ENCODE results near the gene ANXA2R.
"Not testable (repeated sequence)": the region's sequence is repeated elsewhere in the genome, so short reads cannot be mapped to it uniquely, and the experiment has no call there.

The ANXA2R gene

DNA sequence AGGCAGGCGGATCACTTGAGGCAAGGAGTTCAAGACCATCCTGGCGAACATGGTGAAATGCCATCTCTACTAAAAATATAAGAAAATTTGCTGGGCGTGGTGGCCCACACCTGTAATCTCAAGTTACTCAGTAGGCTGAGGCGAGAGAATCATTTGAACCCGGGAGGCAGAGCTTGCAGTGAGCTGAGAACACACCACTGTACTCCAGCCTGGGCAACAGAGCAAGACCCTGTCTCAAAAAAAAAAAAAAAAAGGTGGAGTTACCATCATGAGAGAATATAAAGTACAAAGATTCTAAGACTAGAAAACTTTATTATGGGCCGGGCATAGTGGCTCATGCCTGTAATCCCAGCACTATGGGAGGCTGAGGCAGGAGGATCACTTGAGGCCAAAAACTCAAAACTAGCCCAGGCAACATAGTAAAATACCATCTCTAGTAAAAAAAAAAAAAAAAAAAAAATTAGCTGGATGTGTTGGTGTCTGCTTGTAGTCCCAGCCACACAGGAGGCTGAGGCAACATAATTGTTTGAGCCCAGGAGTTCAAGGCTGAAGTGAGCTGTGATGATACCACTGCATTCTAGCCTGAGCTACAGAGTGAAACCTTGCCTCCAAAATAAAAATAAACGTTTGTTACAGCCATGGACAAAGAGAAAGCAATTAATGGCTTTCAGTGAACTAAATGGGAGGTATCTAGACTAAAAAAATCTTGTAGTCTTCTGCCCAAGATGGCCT lies 12.9 kb downstream of the ANXA2R start:
- DNase-seq: no peak

DNA sequence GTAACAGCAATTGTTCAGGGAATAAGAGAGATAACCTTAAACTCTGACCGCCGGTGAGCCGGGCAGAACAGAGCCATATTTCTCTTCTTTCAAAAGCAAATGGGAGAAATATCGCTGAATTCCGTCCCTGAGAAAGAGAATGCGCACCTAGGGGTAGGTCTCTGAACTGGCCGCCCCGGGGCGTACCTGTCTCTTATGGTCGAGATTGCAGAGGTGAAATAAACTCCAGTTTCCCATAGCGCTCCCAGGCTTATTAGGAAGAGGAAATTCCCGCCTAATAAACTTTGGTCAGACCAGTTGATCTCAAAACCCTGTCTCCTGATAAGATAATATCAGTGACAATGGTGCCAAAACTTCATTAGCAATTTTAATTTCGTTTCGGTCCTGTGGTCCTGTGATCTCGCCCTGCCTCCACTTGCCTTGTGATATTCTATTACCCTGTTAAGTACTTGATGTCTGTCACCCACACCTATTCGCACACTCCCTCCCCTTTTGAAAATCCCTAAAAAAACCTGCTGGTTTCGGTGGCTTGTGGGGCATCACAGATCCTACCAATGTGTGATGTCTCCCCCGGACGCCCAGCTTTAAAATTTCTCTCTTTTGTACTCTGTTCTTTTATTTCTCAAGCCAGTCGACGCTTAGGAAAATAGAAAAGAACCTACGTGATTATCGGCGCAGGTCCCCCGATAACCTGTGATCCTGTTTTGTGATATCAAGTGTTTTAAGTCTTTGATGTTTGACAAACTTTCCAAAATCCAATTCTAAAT lies 14.8 kb downstream of the ANXA2R start:
- DNase-seq: not testable (repeated sequence)

DNA sequence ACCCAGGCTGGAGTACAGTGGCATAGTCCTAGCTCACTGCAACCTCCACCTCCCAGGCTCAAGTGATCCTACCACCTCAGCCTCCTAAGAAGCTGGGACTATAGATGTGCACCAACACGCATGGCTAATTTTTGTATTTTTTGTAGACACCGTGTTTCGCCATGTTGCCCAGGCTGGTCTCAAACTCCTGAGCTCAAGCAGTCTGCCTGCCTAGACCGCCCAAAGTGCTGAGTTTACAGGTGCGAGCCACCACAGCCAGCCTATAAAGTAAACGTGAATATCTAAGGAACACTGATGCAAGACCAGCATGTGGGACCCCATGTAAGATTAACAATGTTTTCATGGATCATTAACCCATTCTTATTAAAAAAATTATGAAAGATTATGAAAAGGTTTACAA lies 15.9 kb downstream of the ANXA2R start:
- no peak for DNase-seq

DNA sequence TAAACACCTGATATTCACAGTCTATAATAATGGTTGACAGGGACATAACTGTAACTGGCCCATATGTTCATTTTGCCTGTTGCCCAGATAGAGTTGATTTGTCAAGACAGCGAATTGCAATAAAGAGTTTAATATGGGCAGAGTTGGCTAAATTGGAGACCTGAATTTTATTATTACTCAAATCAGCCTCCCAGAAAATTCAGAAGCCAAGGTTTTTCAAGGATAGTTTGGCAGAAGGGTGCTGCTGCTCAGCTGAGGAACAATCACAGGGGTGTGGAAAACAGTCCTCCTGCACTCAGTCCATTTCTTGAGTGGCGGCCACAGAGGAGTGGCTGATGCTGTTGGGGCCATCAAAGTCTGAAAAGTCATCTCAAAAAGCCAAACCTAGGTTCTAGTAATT lies 19.0 kb downstream of the ANXA2R start:
- DNase-seq: no peak

DNA sequence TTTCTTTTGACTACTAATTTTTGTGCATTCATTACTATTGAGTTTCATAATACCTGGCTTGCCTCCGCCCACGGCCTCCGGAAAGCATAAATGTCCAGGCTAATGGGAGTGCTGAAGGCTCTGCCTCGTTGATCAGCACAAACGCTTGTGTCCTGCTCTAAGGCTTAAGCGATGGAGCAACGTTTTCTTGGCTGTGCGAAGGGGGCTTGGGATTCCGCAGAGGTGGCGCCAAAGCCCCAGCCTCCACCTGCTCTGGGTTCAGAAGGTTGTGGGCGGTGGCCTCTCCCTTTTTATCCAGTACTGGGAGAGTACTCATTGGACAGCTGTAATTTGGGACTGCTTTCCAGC lies 19.7 kb downstream of the ANXA2R start:
- no peak for DNase-seq

DNA sequence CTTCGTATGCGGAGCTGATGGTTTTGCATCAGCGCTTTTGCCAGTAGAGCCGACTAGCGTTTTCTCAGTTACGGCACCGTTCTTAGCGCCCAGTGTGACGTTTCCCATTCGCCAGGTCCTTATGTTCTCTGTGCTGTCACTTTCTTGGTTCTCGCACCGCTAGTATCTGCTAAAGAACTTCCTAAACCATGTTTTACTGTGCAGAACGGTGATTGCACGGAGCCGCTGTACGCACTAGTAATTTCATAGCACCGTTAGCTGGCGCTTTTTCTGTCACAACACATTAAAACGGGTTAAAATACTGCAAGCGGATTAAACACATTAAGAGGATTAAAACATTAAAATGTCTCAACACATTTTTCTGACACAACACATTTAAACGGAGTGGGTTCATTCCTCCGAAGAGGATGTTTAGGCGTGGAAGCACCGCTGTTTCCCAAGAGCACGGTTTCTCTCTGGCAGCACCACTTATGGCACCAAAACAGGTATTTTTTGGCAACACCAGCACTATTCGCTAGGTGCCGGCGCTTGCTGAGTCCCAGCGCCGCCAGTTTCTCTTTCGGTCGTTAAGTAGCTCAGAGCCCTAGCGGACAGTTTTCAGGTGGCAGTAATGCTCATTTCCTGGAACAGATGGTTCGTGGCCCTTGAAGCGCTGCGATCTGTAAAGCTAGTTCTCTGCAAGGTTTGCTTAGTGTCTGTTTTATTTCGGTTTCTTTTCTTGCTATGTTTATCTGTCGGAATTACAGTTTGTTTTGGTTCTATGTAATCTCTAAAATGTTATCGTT lies 20.3 kb downstream of the ANXA2R start:
- DNase-seq: peak; percentile 75

DNA sequence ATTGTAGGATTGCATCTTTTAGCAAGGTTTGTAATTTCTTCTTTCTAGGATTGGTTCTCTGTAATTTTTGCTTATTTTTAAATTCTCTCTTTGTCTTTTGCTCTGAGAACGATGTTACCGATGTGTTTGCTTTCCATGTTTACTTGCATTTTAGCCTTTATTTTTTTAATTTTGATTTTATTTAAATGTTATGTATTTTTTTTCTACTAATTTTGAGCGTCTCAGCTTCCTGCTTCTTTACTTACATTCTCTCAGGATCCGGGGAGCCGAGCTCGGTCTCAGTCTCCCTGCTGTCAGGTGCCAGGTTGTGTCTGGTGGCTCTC lies 20.9 kb downstream of the ANXA2R start:
- DNase-seq: no peak

DNA sequence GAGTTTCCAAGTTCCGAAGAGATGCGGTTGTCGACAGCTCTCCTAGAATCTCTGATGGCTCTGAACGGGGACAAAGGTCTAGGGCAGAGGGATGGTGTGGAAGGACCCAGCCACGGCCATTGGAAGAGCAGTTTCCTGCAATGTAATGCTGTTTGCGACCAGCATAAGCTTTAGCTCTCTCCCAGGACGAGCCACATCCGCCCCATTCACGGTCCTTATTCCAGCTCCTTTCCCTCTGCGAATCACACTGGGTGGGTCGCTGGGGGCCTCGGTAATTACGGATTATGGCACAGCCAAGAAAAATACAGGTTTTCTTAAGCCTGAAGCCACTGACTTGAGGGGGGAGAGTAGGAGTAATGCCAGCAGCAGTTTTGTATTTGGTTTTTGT lies 22.7 kb downstream of the ANXA2R start:
- no peak for DNase-seq

DNA sequence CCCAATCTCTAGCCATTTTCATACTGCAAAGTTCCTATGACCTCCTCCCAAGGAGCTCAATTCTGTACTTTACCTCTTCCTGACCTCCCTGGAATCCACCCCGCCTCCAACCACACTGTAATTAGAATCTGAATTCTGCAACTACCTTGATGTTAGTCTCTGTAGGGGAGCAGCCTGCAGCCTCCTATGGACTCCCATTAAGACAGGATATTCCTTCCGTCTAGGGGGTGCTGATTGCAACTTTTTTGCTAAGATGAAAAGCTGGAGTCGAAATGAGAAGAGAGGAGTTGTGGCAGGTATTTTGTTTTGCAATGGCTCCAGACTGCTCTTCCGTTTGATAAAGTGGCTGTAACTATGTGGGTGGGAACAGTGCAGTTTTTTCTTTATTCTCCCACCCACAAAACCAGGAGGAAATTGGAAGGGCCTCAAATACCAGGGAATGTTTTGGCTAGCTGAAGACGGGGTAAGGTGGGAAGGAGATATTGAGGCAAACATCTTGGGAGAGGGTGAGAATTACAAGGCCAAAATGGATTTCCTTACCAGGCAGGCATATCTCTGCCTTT lies 23.8 kb downstream of the ANXA2R start:
- DNase-seq: no peak

DNA sequence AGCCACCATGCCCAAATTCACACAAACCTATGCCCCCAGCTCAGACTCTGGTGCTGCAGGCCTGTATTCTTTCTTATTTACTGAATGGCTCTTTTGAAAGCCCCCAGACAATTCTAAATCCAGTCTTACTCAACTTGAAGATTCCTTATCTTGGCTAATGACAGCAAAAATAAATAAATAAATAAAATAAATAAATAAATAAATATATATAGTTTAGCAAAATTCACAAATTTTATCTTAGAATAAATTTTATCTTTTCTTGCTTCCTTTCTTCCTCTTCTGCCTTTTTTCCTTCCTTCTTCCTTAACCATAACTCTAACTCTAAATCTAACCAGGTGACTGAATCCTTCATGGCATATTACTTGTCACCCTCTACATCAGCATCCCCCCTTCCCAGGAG lies 25.6 kb downstream of the ANXA2R start:
- DNase-seq: no peak

DNA sequence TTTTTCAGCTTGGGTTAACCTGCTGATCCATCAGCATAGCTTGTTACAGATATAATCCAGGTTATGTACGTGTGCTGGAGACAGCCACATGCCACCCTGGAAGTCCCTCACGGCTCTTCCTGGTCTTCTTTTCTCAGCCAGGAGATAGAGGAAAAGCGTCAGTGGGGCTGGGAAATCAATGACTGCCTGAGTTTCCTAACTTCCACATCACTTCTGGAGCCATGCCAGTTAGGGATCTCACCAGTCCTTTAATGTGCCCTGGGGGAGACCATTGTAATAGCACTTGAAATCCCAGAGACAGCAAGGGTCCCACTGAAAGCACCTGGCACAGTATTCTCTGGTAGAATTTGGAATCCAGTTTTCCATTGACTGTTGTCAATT lies 29.2 kb downstream of the ANXA2R start:
- no peak for DNase-seq

DNA sequence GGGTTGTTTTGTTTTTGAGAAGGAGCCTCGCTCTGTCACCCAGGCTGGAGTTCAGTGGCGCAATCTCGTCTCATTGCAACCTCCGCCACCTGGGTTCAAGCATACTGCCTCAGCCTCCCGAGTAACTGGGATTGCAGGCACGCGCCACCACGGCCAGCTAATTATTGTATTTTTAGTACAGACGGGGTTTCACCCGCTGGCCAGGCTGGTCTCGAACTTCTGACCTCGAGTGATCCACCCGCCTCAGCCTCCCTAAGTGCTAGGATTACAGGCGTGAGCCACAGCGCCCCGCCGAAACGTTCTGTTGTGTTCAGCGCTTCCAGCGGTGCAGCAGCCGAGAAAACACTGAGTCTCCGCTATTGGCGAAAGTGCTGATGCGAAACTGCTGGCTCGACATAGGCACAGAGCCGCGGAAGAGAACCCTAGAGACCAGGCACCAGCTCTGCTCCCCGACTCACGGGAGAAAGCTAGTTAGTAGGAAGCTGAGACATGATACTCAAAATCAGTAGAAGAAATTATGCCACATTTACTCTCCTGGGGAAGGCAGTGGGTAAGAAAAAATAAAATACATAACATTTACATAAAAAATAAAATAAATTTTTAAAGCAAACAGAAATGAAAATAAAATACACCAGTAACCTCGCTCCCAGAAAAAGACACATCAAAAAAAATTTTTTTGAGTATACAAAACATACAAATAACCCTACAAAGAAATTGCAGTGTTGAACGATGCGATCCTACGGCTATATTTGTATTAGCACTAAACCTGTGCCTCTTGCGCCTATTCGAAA lies 31.6 kb downstream of the ANXA2R start:
- peak; percentile 28 for DNase-seq

DNA sequence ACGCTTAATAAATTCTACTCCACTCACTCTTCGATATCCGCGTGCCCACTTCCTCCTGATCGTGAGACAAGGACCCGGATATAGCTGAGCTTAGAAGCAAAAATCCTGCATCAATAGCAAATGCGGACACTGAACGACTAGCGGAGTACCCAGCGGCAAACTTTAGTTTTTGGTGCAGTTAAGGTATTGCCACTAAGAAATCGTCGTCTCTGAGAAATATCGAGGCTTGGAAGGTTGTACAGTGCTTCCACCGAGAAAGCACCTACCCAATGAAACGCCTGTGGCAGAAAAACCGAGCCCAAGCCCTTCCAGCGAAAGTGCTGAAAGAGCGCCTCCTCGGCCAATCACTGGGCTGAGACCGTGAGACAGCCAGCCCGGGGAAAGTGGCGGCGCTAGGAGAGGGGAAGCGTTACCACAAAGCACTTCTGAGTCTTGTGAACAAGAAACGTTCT lies 32.2 kb downstream of the ANXA2R start:
- no peak for DNase-seq

DNA sequence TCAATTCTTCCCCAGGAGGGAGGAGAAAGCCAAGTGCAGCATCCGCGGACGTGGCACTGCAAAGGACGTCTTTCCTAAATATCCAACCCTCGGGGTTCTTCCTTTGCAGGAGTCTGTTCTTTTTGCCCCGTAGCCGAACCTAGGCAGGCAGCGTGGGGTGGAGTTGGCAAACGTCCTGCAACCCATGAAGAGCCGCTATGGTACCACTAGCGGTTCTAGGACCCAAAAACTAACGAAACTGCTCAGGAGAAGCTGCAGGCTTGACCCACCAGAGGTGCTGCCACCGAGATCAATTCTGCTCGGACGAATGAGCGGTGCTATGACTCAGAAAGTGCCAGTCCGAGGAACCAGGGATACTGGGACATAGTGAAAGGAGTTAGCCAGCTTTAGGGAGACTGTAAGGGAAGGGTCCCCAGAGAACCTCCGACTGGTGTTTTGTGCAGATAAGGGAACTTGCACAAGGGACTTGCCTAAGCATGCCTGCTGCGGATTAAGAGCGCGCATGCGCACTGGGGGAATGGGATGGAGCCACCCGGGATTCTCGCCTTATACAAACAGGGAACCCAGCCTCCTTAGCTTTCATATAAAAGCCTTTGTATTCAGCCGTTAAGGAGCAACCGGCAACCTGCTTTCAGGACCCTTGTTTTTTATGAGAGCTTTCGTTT lies 32.7 kb downstream of the ANXA2R start:
- no peak for DNase-seq

DNA sequence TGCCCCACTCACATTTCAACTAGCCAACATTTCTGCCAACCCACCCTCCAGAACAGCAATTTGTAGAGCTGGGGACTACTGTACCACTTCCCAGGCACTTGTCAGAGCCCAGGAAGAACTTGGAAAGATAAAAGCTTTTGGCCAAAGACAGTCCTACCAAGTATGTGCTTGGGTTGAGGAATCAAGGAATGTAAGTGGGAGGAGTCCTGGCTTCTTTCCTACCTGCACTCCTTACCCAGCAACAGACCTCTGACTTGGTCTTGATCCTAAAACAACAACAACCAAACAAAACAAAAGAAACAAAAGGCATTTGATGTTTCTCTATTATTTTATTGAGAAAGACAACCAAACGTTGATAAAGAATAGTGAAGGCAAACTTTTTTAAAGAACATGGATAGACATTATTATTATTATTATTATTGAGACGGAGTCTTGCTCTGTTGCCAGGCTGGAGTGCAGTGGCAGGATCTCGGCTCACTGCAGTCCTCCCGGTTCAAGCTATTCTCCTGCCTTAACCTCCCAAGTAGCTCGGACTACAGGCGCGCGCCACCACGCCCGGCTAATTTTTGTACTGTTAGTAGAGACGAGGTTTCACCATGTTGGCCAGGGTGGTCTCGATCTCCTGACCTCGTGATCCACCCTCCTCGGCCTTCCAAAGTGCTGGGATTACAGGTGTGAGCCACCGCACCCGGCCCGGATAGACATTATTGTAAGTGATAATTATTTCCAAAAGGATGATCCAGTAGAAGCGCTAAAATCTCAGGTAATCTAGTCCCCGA lies 33.5 kb downstream of the ANXA2R start:
- DNase-seq: no peak

DNA sequence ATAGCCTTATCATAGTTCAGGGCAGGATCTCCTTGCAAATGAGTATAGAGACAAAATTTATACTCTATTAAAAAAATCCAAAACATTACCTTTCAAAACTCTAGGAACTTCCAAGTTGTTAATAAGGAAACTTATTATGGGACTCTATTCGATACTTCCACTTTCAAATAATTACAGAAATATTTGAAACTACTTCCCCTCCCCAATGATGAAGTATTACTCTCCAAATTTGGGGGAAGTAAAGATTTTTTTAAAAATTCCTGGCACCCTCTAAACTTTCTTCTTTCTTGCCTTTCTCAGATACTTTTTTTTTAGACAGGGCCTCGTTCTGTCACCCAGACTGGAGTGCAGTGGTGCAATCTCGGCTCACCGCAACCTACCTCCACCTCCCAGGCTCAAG lies 35.1 kb downstream of the ANXA2R start:
- DNase-seq: no peak

DNA sequence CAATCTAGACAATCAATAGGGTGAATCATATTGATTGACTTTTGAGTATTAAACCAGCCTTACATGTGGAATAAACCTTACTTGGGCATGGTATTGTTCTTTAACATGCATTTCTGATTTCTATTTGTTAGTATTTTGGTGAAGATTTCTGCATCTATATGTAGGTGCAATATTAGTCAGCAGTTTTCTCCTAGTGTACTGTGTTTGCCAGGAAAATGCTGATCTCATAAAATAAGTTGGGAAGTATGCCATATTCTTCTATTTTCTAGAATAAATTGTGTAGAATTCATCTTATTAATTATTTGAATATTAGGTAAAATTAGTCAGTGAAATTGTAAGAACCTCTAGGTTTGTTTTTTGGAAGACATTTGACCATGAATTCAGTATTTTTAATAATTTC lies 38.4 kb downstream of the ANXA2R start:
- no peak for DNase-seq

DNA sequence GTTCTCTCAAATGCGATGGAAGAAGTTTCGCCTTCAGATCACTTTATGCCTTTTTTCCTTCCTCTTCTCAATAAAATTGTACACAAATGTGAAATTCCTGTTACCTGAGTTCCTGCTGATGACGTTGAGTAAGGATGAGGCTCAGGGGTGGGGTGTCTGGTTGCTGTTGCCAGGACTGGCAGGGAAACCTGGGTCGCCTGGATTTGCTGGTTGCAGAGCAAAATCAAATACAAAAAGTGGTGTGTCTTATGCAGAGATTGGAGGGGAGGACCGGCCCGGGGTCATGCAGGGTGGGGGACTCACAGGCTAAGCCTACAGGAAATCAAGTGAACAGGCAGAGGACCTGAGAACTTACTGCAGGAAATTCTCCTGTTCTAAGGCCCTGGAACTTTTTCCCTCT lies 39.2 kb downstream of the ANXA2R start:
- no peak for DNase-seq

DNA sequence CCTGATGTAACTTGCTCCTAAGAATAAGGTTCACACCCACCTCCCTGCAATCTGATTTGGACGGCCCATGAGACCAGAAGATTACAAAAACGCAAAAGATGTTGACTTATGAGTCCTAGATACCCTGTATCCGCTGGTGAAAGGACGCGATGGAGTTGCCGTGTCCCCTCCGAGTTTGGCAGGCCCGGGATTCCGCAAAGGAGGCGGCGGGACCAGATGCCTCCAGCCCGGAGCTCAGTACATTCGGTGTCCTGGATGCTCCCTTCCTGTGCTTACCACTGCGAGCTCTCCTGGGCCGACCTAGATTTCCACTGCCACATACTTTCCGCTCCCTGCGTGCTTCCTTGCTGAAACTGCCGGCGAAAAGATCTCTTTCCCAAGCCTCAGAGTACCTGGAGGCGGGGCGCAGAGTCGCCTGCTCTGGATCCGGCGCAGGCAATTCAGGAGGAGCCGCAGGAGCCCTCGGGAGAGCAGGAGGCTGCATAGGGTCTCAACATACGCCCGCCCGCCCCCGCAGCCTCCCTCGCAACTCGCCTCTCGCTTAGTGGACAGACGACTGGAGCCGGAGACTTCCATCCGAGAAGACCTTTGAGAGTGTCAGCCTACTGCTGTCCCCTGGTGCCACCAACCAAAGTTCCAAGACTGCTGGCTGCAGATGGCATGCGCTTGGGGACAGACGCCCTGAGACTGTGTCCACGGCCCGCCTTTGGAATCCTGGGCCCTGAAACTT lies 39.8 kb downstream of the ANXA2R start:
- DNase-seq: no peak

DNA sequence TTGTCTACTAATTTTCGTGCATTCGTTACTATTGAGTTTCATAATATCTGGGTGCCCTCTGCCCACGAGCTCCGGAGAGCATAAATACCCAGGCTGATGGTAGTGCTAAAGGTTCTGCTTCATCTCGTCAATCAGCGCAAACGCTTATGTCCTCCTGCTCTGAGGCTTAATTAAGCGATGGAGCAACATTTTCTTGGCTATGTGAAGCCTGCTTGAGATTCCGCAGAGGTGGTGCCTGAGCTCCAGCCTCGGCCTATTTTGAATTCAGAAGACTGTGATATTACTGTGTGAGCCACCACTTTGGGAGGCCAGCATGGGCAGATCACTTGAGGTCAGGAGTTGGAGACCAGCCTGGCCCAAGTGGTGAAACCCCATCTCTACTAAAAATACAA lies 44.8 kb downstream of the ANXA2R start:
- DNase-seq: no peak

Data from NCI-H1048 (cell line).